Liver (tissue), 9 donors: Measurements from ENCODE around the gene DDR1. TPM values are rescaled to one million over a fixed set of nuclear protein-coding genes. Genes with fewer than 3 reads are reported as not detected.
A peak's percentile ranks its signal among the peaks of the same experiment; 100 is the strongest.

Experiments used
- DNase-seq: peaks from one replicate; pipeline ENCODE4 v3.0.0-alpha.2; 2017; ENCODE audit warnings: low spot score
- H3K27ac ChIP-seq, 2 donors: one replicate each; pipeline ENCODE4 v1.7.0; 2013; ENCODE audit warnings: inconsistent platforms in 2 of 2, low read length in 2 of 2, control low read depth in 1 of 2, low read depth in 1 of 2, mild to moderate bottlenecking in 1 of 2
- H3K27me3 ChIP-seq, 4 donors: one replicate each; pipeline versions ENCODE4 v1.6.1 to v1.7.0; 2013; ENCODE audit warnings: low read length in 3 of 4, inconsistent platforms in 1 of 4, mild to moderate bottlenecking in 1 of 4, moderate library complexity in 1 of 4; ENCODE audit not compliant: control insufficient read depth in 4 of 4, insufficient read depth in 4 of 4
- H3K36me3 ChIP-seq, 4 donors: one replicate each; pipeline versions ENCODE4 v1.6.1 to v1.7.0; 2013; ENCODE audit warnings: low read length in 3 of 4, mild to moderate bottlenecking in 3 of 4, low read depth in 1 of 4, moderate library complexity in 1 of 4; ENCODE audit not compliant: control insufficient read depth in 4 of 4, insufficient read depth in 3 of 4
- H3K4me1 ChIP-seq, 4 donors: one replicate each; pipeline versions ENCODE4 v1.6.1 to v1.7.0; 2013; ENCODE audit warnings: low read length in 3 of 4, mild to moderate bottlenecking in 3 of 4, moderate library complexity in 1 of 4; ENCODE audit not compliant: control insufficient read depth in 4 of 4, insufficient read depth in 4 of 4
- H3K4me3 ChIP-seq, 3 donors: one replicate each; pipeline versions ENCODE4 v1.6.1 to v1.7.0; 2013; ENCODE audit warnings: low read length in 3 of 3, control low read depth in 1 of 3, low read depth in 1 of 3, mild to moderate bottlenecking in 1 of 3
- H3K9ac ChIP-seq, 2 donors: one replicate each; pipeline ENCODE4 v1.7.0; 2013; ENCODE audit warnings: low read length in 2 of 2, mild to moderate bottlenecking in 2 of 2, moderate library complexity in 2 of 2, control low read depth in 1 of 2, low read depth in 1 of 2
- H3K9me3 ChIP-seq, 4 donors: one replicate each; pipeline versions ENCODE4 v1.6.1 to v1.7.0; 2013; ENCODE audit warnings: low read length in 3 of 4; ENCODE audit not compliant: control insufficient read depth in 4 of 4
- CTCF ChIP-seq: fragments of 150-350 bp; IDR thresholded peaks from 2 replicates; pipeline ENCODE4 v1.5.1; 2017; ENCODE audit warnings: improper control_type of control experiment, low read depth, low read length; ENCODE audit not compliant: missing input control
- EGR1 ChIP-seq, 2 donors: IDR thresholded peaks; 2 replicates each; pipeline ENCODE4 v1.6.1; 2016 to 2018; ENCODE audit warnings: antibody characterized with exemption in 2 of 2, low read depth in 2 of 2
- FOXA1 ChIP-seq: IDR thresholded peaks from 2 replicates; pipeline ENCODE4 v1.6.1; 2016; ENCODE audit warnings: antibody characterized with exemption
- FOXA2 ChIP-seq: IDR thresholded peaks from 2 replicates; pipeline ENCODE4 v1.6.1; 2016; ENCODE audit warnings: antibody characterized with exemption
- GABPA ChIP-seq, 2 donors: IDR thresholded peaks in 1 of 2; conservative IDR thresholded peaks in 1 of 2; 2 replicates each; pipeline ENCODE4 v1.6.1; 2016; ENCODE audit warnings: antibody characterized with exemption in 2 of 2, mild to moderate bottlenecking in 1 of 2, moderate library complexity in 1 of 2
- HNF4A ChIP-seq, 2 donors: conservative IDR thresholded peaks; 2 replicates each; pipeline ENCODE4 v1.6.1; 2016; ENCODE audit warnings: antibody characterized with exemption in 2 of 2, mild to moderate bottlenecking in 2 of 2
- HNF4G ChIP-seq: IDR thresholded peaks from 2 replicates; pipeline ENCODE4 v1.6.1; 2016; ENCODE audit warnings: antibody characterized with exemption
- JUND ChIP-seq, 2 donors: IDR thresholded peaks; 2 replicates each; pipeline ENCODE4 v1.6.1; 2016; ENCODE audit warnings: antibody characterized with exemption in 2 of 2
- MAX ChIP-seq: IDR thresholded peaks from 2 replicates; pipeline ENCODE4 v1.6.1; 2016; ENCODE audit warnings: antibody characterized with exemption
- NR2F2 ChIP-seq: IDR thresholded peaks from 2 replicates; pipeline ENCODE4 v1.6.1; 2016; ENCODE audit warnings: antibody characterized with exemption
- RAD21 ChIP-seq, 2 donors: IDR thresholded peaks; 2 replicates each; pipeline ENCODE4 v1.6.1; 2016; ENCODE audit warnings: antibody characterized with exemption in 2 of 2, mild to moderate bottlenecking in 2 of 2
- REST ChIP-seq: IDR thresholded peaks from 2 replicates; pipeline ENCODE4 v1.6.1; 2016; ENCODE audit warnings: antibody characterized with exemption, mild to moderate bottlenecking
- RXRA ChIP-seq, 2 donors: IDR thresholded peaks; 2 replicates each; pipeline ENCODE4 v1.6.1; 2017 to 2018; ENCODE audit warnings: antibody characterized with exemption in 2 of 2, mild to moderate bottlenecking in 1 of 2
- SP1 ChIP-seq: IDR thresholded peaks from 2 replicates; pipeline ENCODE4 v1.6.1; 2018; ENCODE audit warnings: antibody characterized with exemption, mild to moderate bottlenecking
- TAF1 ChIP-seq: conservative IDR thresholded peaks from 2 replicates; pipeline ENCODE4 v1.6.1; 2016; ENCODE audit warnings: antibody characterized with exemption, mild to moderate bottlenecking
- YY1 ChIP-seq: IDR thresholded peaks from 2 replicates; pipeline ENCODE4 v1.6.1; 2016; ENCODE audit warnings: antibody characterized with exemption, mild to moderate bottlenecking
- WGBS: extraction: QIAGEN DNeasy Blood & Tissue Kit; methylation state at CpG from one replicate; pipeline ENCODE4 v1.1.7; 2013; 5-methylcytosine and 5-hydroxymethylcytosine counted together
- polyA plus RNA-seq, 2 donors: library from polyadenylated mRNA; stranded (reverse) in 1 of 2; unstranded in 1 of 2; fragments of 200-250 nt in 1 of 2; fragments of >200 nt in 1 of 2; fragmentation: Nextera tagmentation in 1 of 2; extraction: Ambion mirVana in 1 of 2; gene quantifications; one replicate each; pipeline versions ENCODE4 v1.2.1 to v1.2.3, GENCODE V29; 2013 to 2015
- total RNA-seq, 2 donors: library from RNA; depleted of rRNA; stranded (reverse); fragments of >200 nt; gene quantifications; one replicate each; pipeline ENCODE4 v1.2.3, GENCODE V29; 2014
- TF ChIP-seq, protein P1 (sequence below): IDR thresholded peaks from 2 replicates; pipeline ENCODE4 v1.6.1; 2016; ENCODE audit warnings: antibody characterized with exemption
- TF ChIP-seq, protein P2 (sequence below): IDR thresholded peaks from 2 replicates; pipeline ENCODE4 v1.6.1; 2016; ENCODE audit warnings: antibody characterized with exemption
- donor health status: healthy.
- donor health status: healthy.
- donor health status: healthy.
- donor health status: healthy.
- donor health status: healthy.

Gene DDR1
- total and polyA plus RNA-seq, 4 donors = 1.2 to 5.3 (median 4.4) TPM

- no peak overlapping the region for H3K27ac ChIP-seq
- no peak for DNase-seq
- WGBS = 75% methylated on average over 11 of the region's 11 CpGs
Measured at GRCh38 chr6:30847421-30847970, 36.8 kb upstream of the DDR1 start.

GRCh38 chr6:30847971-30848436, 36.3 kb upstream of the DDR1 start:
- Histone ChIP-seq H3K4me1 (peaks cover 0 to 5% (median 0%) of the 10 kb centered on the region in 4 donors), H3K27ac (no peak overlapping the region), H3K4me3 (no peak overlapping the region), H3K36me3 (no peaks in the 10 kb centered on the region), H3K9ac (no peak overlapping the region), H3K27me3 (no peaks in the 10 kb centered on the region), H3K9me3 (peaks cover 0 to 4% (median 1%) of the 10 kb centered on the region in 4 donors)
- no peak for DNase-seq
- TF ChIP-seq HNF4A (conservative IDR thresholded peaks at IDR 0.05) (no peak), FOXA1 (no peak), HNF4G (no peak), GABPA (IDR thresholded peaks at IDR 0.05 in 1 of 2, conservative IDR thresholded peaks at IDR 0.05 in 1 of 2) (no peak)
- WGBS = 84% methylated on average over 9 of the region's 9 CpGs

More at GRCh38 chr6:30847421-30847970, 36.8 kb upstream of the DDR1 start:
- Histone ChIP-seq H3K36me3 (no peaks in the 10 kb centered on the region), H3K27me3 (no peaks in the 10 kb centered on the region), H3K9me3 (peaks cover 0 to 4% (median 1%) of the 10 kb centered on the region in 4 donors), H3K4me3 (no peak overlapping the region), H3K9ac (no peak overlapping the region), H3K4me1 (peaks cover 0 to 5% (median 0%) of the 10 kb centered on the region in 4 donors)
- TF ChIP-seq YY1 = no peak
- TF ChIP-seq FOXA2 = no peak
- no peak for TF ChIP-seq FOXA1
- TF ChIP-seq HNF4A (conservative IDR thresholded peaks at IDR 0.05) = peak in 1 of 2 donors; percentile 27
- TF ChIP-seq, protein P1, sequence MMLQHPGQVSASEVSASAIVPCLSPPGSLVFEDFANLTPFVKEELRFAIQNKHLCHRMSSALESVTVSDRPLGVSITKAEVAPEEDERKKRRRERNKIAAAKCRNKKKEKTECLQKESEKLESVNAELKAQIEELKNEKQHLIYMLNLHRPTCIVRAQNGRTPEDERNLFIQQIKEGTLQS = no peak

GRCh38 chr6:30849903-30850651, 34.2 kb upstream of the DDR1 start:
- peaks cover 0 to 4% (median 1%) of the 10 kb centered on the region in 4 donors for H3K9me3 ChIP-seq
- WGBS = 87% methylated on average over 6 of the region's 6 CpGs
- no peak for DNase-seq
- H3K9ac ChIP-seq = no peak overlapping the region
- peaks cover 0 to 5% (median 0%) of the 10 kb centered on the region in 4 donors for H3K4me1 ChIP-seq
- TF ChIP-seq RXRA (IDR thresholded peaks at IDR 0.05) (no peak), REST (no peak), GABPA (IDR thresholded peaks at IDR 0.05 in 1 of 2, conservative IDR thresholded peaks at IDR 0.05 in 1 of 2) (no peak), FOXA2 (no peak), TAF1 (no peak), FOXA1 (no peak), RAD21 (IDR thresholded peaks at IDR 0.05) (no peak), NR2F2 (no peak), YY1 (no peak), JUND (IDR thresholded peaks at IDR 0.05) (no peak), EGR1 (IDR thresholded peaks at IDR 0.05; ENCODE audit: low read depth in 2 of 2) (no peak), CTCF (no peak), SP1 (no peak), MAX (no peak), HNF4A (conservative IDR thresholded peaks at IDR 0.05) (no peak)
- TF ChIP-seq, protein P1 = no peak
- TF ChIP-seq, protein P2, sequence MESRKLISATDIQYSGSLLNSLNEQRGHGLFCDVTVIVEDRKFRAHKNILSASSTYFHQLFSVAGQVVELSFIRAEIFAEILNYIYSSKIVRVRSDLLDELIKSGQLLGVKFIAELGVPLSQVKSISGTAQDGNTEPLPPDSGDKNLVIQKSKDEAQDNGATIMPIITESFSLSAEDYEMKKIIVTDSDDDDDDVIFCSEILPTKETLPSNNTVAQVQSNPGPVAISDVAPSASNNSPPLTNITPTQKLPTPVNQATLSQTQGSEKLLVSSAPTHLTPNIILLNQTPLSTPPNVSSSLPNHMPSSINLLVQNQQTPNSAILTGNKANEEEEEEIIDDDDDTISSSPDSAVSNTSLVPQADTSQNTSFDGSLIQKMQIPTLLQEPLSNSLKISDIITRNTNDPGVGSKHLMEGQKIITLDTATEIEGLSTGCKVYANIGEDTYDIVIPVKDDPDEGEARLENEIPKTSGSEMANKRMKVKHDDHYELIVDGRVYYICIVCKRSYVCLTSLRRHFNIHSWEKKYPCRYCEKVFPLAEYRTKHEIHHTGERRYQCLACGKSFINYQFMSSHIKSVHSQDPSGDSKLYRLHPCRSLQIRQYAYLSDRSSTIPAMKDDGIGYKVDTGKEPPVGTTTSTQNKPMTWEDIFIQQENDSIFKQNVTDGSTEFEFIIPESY = no peak
- no peak overlapping the region for H3K27ac ChIP-seq
- H3K36me3 ChIP-seq = no peaks in the 10 kb centered on the region
- no peaks in the 10 kb centered on the region for H3K27me3 ChIP-seq
- H3K4me3 ChIP-seq = no peak overlapping the region
